ENCODE data around the gene AUTS2. TPM values are rescaled to one million over a fixed set of nuclear protein-coding genes. Genes with fewer than 3 reads are reported as not detected.

AUTS2 gene
- total and polyA plus RNA-seq, 11 donors, result 3.4 to 14.0 (median 7.3) TPM

DNA sequence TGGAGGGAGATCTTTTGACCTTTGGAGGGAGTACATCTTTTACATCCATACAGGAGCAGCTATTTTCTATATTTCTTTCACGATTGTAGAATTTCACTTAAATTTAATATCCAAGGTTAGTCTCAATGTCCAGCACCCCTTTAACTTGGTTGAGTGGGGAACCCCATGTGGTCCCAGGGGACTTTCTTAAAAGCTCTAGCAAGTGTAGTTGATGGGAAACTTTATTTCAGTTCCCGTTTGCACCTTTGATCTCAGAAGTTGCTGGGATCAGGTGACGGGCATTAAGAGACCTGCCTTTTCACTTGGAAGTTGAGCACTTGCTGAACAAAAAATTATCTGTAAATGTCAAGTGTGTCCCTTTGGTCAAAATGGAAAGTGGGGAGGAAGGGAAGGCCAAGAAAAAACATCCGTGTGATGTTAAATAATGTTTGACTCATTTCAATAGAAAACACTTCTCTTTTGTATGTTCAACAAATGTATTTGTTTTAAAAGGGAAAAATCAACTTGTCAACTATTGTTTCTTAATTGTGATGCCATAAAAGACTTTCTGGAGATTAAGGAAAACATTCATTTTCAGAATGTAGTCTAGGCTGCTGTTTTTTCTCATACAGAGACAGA, 1163.5 kb downstream of the AUTS2 start:
- intact Hi-C loops (cut with DNase I), result no loop called here
- H3K9me3 ChIP-seq, result no peaks in the 10 kb centered on the region
- ATAC-seq (no peak), DNase-seq (no peak)
- H3K4me1 ChIP-seq, result no peaks in the 10 kb centered on the region
- no peak overlapping the region for H3K27ac ChIP-seq
- 92 to 97% (median 94%) methylated on average over 4 of the region's 4 CpGs for WGBS, 4 donors
- no peak for TF ChIP-seq POLR2A (IDR thresholded peaks at IDR 0.05)
- TF ChIP-seq, protein P1, sequence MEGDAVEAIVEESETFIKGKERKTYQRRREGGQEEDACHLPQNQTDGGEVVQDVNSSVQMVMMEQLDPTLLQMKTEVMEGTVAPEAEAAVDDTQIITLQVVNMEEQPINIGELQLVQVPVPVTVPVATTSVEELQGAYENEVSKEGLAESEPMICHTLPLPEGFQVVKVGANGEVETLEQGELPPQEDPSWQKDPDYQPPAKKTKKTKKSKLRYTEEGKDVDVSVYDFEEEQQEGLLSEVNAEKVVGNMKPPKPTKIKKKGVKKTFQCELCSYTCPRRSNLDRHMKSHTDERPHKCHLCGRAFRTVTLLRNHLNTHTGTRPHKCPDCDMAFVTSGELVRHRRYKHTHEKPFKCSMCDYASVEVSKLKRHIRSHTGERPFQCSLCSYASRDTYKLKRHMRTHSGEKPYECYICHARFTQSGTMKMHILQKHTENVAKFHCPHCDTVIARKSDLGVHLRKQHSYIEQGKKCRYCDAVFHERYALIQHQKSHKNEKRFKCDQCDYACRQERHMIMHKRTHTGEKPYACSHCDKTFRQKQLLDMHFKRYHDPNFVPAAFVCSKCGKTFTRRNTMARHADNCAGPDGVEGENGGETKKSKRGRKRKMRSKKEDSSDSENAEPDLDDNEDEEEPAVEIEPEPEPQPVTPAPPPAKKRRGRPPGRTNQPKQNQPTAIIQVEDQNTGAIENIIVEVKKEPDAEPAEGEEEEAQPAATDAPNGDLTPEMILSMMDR (IDR thresholded peaks at IDR 0.05), result no peak
- H3K27me3 ChIP-seq, result no peaks in the 10 kb centered on the region
- peaks cover 0 to 19% (median 8%) of the 10 kb centered on the region in 9 donors for H3K36me3 ChIP-seq
- H3K4me3 ChIP-seq, result no peak overlapping the region

- Histone ChIP-seq H3K4me1 (no peaks in the 10 kb centered on the region), H3K36me3 (peaks cover 0 to 28% (median 11%) of the 10 kb centered on the region in 9 donors), H3K27ac (no peak overlapping the region), H3K9me3 (no peaks in the 10 kb centered on the region), H3K27me3 (no peaks in the 10 kb centered on the region), H3K4me3 (no peak overlapping the region)
- intact Hi-C loops (cut with DNase I), result no loop called here
- DNase-seq, result no peak
- no peak for ATAC-seq
- WGBS, 4 donors, result 72 to 81% (median 75%) methylated on average over 8 to 12 of the region's 12 CpGs
- TF ChIP-seq, protein P1 (IDR thresholded peaks at IDR 0.05), result no peak
- TF ChIP-seq POLR2A (IDR thresholded peaks at IDR 0.05), result no peak
These were observed 1164.4 kb downstream of the AUTS2 start for GRCh38 chr7:70762696-70763095.

DNA sequence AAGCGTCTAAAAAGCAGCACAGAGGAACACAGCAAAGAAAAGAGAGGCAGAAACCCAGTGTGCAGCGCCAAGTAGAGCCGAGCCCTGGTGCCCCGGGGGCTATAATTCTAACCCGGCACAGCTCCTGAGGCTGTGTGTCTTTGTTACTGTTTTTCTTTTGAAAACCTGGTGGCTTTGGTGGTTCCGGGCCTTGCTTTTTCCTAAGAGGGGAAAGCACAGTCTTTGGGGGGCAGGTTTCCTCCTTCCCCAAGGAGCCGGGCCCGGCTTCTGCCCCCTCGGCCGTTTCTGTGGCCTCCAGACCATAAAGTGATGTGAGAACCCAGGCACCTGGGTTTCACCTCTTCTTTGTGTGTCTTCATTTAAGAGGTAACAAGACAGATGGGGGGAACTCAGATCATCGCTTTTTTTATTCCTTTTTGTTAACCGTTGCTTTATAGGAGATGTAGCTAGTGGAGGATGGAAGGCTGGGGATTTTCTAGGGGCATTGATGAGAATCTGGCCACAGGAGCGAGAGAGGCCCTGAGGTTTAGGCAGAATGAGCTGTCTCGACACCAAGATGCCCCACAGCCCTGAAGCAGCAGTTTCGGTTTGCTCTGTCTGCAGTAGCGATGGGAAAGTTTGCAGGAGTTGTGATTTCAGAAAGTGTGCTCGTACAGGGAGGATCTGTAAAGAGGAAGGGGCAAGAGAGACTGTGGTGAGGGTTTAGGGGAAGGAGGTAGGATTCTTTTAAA, 1165.9 kb downstream of the AUTS2 start:
- H3K4me1 ChIP-seq, result no peaks in the 10 kb centered on the region
- H3K36me3 ChIP-seq, result peaks cover 0 to 36% (median 15%) of the 10 kb centered on the region in 9 donors
- DNase-seq, result no peak
- intact Hi-C loops (cut with DNase I), result no loop called here
- 90 to 93% (median 90%) methylated on average over 17 of the region's 17 CpGs for WGBS, 4 donors
- H3K27ac ChIP-seq, result no peak overlapping the region
- no peak for ATAC-seq
- TF ChIP-seq, protein P1 (IDR thresholded peaks at IDR 0.05), result no peak
- no peak for TF ChIP-seq POLR2A (IDR thresholded peaks at IDR 0.05)
- no peak overlapping the region for H3K4me3 ChIP-seq
- no peaks in the 10 kb centered on the region for H3K27me3 ChIP-seq
- no peaks in the 10 kb centered on the region for H3K9me3 ChIP-seq

DNA sequence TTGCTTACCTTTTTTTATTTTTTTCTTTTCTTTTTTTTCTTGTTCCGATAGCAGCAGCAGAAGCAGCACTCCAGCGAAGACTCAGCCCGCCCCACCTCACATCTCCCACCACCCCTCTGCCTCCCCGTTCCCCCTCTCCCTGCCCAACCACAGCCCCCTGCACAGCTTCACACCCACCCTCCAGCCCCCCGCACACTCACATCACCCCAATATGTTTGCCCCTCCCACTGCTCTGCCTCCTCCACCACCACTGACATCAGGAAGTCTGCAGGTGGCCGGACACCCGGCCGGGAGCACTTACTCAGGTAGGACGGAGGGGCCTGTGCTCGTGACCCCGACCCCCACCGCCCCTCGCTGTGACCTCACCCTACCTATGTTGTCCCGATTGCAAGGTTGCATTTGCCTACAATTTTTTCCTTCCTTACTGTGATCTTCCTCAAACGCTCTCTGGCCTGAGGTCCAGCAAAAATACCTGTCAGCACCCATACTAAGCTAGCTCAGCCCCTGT, 1166.5 kb downstream of the AUTS2 start:
- Histone ChIP-seq H3K4me1 (no peaks in the 10 kb centered on the region), H3K9me3 (no peaks in the 10 kb centered on the region), H3K36me3 (peaks cover 0 to 36% (median 15%) of the 10 kb centered on the region in 9 donors), H3K27me3 (no peaks in the 10 kb centered on the region), H3K27ac (no peak overlapping the region), H3K4me3 (no peak overlapping the region)
- ATAC-seq, result no peak
- no peak for DNase-seq
- intact Hi-C loops (cut with DNase I), result no loop called here
- TF ChIP-seq, protein P1 (IDR thresholded peaks at IDR 0.05), result no peak
- TF ChIP-seq POLR2A (IDR thresholded peaks at IDR 0.05), result no peak
- WGBS, 4 donors, result 96 to 97% (median 97%) methylated on average over 15 of the region's 15 CpGs
